SU-DHL-6 (cell line): ENCODE measurements around the gene TMEM134.

Experiments
- H2AFZ ChIP-seq: fragments of 200-600 bp; sonication (generic); 2 replicates; pipeline ENCODE4 v1.6.1; 2014; ENCODE audit warnings: low read depth, mild to moderate bottlenecking, moderate library complexity, mixed read lengths, antibody characterized with exemption, low read length; ENCODE audit not compliant: severe bottlenecking
- H3F3A ChIP-seq: fragments of 200-600 bp; shearing (Covaris generic); 2 replicates; pipeline ENCODE4 v1.6.0; 2016; ENCODE audit warnings: antibody characterized with exemption, mild to moderate bottlenecking; ENCODE audit not compliant: insufficient read depth
- H3K27ac ChIP-seq: fragments of 200-600 bp; sonication (generic); 2 replicates; pipeline ENCODE4 v1.5.1; 2016; ENCODE audit warnings: low read depth, mild to moderate bottlenecking, low read length, moderate library complexity, mixed read lengths
- H3K27me3 ChIP-seq: fragments of 200-600 bp; sonication (generic), shearing (Covaris generic); 2 replicates; pipeline ENCODE4 v1.6.0; 2014; ENCODE audit warnings: mild to moderate bottlenecking, low read length
- H3K36me3 ChIP-seq: fragments of 200-600 bp; sonication (generic); 2 replicates; pipeline ENCODE4 v1.6.1; 2014; ENCODE audit warnings: mild to moderate bottlenecking, low read length, mixed read lengths
- H3K4me2 ChIP-seq: fragments of 300-600, 200-600 bp; shearing (Covaris generic), sonication (generic); 2 replicates; pipeline ENCODE4 v1.6.0; 2014; ENCODE audit warnings: low read length, low read depth, mild to moderate bottlenecking; ENCODE audit not compliant: poor library complexity, severe bottlenecking
- H3K4me3 ChIP-seq: fragments of 200-600 bp; sonication (generic); 2 replicates; pipeline ENCODE4 v1.5.1; 2014; ENCODE audit warnings: antibody characterized with exemption, low read length, mild to moderate bottlenecking, mixed read lengths; ENCODE audit not compliant: insufficient read depth, poor library complexity, severe bottlenecking
- H3K79me2 ChIP-seq: fragments of 200-600 bp; sonication (generic); 2 replicates; pipeline ENCODE4 v1.6.1; 2014; ENCODE audit warnings: mild to moderate bottlenecking, low read length, moderate library complexity; ENCODE audit not compliant: insufficient read depth
- H3K9ac ChIP-seq: fragments of 200-600 bp; sonication (generic); 2 replicates; pipeline ENCODE4 v1.7.0; 2014; ENCODE audit warnings: mild to moderate bottlenecking, low read length
- H3K9me2 ChIP-seq: fragments of 200-600 bp; sonication (generic); replicated peaks from 2 replicates; pipeline ENCODE4 v1.6.1; 2014; ENCODE audit warnings: low read length; ENCODE audit not compliant: insufficient read depth
- H3K9me3 ChIP-seq: fragments of 200-600 bp; sonication (generic); 2 replicates; pipeline ENCODE4 v1.6.1; 2014; ENCODE audit warnings: low read length, mixed read lengths; ENCODE audit not compliant: insufficient read depth
- H4K20me1 ChIP-seq: fragments of 200-600 bp; sonication (generic); 2 replicates; pipeline ENCODE4 v1.6.1; 2014; ENCODE audit warnings: low read depth, mild to moderate bottlenecking, antibody characterized with exemption, low read length, moderate library complexity, mixed read lengths
- CTCF ChIP-seq: fragments of 200-600 bp; sonication (generic); IDR thresholded peaks from one replicate; pipeline ENCODE4 v1.5.1; 2017; ENCODE audit warnings: antibody characterized with exemption, mild to moderate bottlenecking, low read length, moderate library complexity; ENCODE audit not compliant: insufficient read depth, poor library complexity, severe bottlenecking
- EZH2phosphoT487 ChIP-seq: fragments of 200-600 bp; sonication (generic), shearing (Covaris generic); conservative IDR thresholded peaks from 2 replicates; pipeline ENCODE4 v1.6.1; 2018; ENCODE audit warnings: mild to moderate bottlenecking, antibody characterized with exemption, low read length, moderate library complexity, mixed read lengths

TMEM134 gene

GRCh38 chr11:67457453-67457852 lies 11.6 kb downstream of the TMEM134 start:
- H3K9me3 ChIP-seq = no peaks in the 10 kb centered on the region
- H4K20me1 ChIP-seq = no peaks in the 10 kb centered on the region
- no peaks in the 10 kb centered on the region for H3K9me2 ChIP-seq
- no peak overlapping the region for H2AFZ ChIP-seq
- peaks cover 35% of the 10 kb centered on the region for H3F3A ChIP-seq
- no peaks in the 10 kb centered on the region for H3K27me3 ChIP-seq
- no peak overlapping the region for H3K27ac ChIP-seq
- H3K79me2 ChIP-seq = no peaks in the 10 kb centered on the region
- H3K4me2 ChIP-seq = no peak overlapping the region
- TF ChIP-seq EZH2phosphoT487 (no peak), CTCF (no peak)
- no peak overlapping the region for H3K4me3 ChIP-seq
- H3K9ac ChIP-seq = no peak overlapping the region
- no peaks in the 10 kb centered on the region for H3K36me3 ChIP-seq

DNA sequence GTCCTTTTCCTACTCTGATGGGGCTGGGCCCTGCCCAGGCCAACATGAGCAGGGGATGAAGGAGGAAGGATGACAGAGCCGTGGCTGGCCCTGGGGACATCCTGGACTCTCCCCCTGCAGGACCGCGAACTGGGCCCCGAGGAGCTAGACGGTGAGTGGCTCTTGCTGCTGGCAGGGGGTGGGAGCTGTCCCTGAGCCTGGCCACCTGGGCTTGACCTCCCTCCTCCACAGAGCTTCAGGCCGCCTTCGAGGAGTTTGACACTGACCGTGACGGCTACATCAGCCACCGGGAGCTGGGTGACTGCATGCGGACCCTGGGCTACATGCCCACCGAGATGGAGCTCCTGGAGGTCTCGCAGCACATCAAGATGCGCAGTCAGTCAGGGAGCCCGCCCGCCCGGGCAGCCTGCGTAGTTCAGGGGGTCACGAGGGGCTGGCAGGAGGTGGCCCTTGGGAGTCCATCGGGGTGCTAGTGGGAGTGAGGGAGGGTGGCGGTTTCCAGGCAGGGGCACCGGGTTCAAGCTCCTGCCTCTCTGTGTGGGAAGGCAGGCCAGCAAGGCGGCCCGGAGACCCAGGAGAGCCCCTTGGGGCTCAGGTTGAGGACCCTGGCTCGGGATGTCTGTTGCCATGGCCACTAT lies 12.9 kb downstream of the TMEM134 start:
- peaks cover 26% of the 10 kb centered on the region for H3F3A ChIP-seq
- no peak overlapping the region for H3K27ac ChIP-seq
- TF ChIP-seq EZH2phosphoT487 = no peak
- no peak for TF ChIP-seq CTCF
- H3K79me2 ChIP-seq = no peaks in the 10 kb centered on the region
- no peaks in the 10 kb centered on the region for H4K20me1 ChIP-seq
- no peaks in the 10 kb centered on the region for H3K9me2 ChIP-seq
- no peak overlapping the region for H2AFZ ChIP-seq
- H3K36me3 ChIP-seq = no peaks in the 10 kb centered on the region
- no peaks in the 10 kb centered on the region for H3K9me3 ChIP-seq
- H3K27me3 ChIP-seq = no peaks in the 10 kb centered on the region
- no peak overlapping the region for H3K4me2 ChIP-seq
- no peak overlapping the region for H3K4me3 ChIP-seq
- no peak overlapping the region for H3K9ac ChIP-seq

DNA sequence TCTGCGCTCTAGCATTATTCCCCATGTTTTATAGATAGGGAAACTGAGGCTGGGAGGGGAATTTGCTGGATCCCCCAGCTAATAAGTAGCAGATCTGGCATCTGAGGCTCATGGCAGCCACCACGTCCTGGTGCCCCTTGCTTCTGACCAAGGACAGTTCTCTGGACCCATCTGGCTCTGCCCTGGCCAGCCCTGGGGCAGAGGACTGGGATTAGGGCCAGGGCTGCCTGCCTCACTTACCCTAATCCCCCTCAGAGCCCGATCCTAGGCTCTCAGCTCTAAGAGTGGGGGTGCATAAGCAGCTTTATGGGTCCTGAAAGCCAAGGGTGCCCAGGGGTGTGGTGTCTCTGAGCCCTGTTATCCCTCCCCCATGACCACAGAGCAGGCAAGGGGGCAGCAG lies 14.0 kb downstream of the TMEM134 start, which contains the start of gene CABP4:
Gene CABP4 (plus strand): TSS at position 301 of the 400 bp plus-strand sequence. CDS start 70 bp downstream, at position 371.
- TF ChIP-seq CTCF (no peak), EZH2phosphoT487 (no peak)
- Histone ChIP-seq H3K36me3 (no peaks in the 10 kb centered on the region), H4K20me1 (no peaks in the 10 kb centered on the region), H3K9me2 (no peaks in the 10 kb centered on the region), H3K4me3 (no peak within 1 kb of the TSS), H3K27me3 (no peaks in the 10 kb centered on the region), H3K79me2 (no peaks in the 10 kb centered on the region), H3K27ac (no peak within 1 kb of the TSS), H3K9ac (no peak within 1 kb of the TSS), H3K9me3 (no peaks in the 10 kb centered on the region), H3F3A (peaks cover 16% of the 10 kb centered on the region), H3K4me2 (no peak within 1 kb of the TSS), H2AFZ (no peak within 1 kb of the TSS)
